Inferior parietal cortex (tissue), 1 donor: Measurements from ENCODE around the gene KRT85.
"Not testable (repeated sequence)": the region's sequence is repeated elsewhere in the genome, so short reads cannot be mapped to it uniquely, and the experiment has no call there.

Experiments used
- DNase-seq: peaks from one replicate; pipeline ENCODE4 v3.0.0-alpha.2; 2016; ENCODE audit errors: extremely low spot score

Gene KRT85

DNA sequence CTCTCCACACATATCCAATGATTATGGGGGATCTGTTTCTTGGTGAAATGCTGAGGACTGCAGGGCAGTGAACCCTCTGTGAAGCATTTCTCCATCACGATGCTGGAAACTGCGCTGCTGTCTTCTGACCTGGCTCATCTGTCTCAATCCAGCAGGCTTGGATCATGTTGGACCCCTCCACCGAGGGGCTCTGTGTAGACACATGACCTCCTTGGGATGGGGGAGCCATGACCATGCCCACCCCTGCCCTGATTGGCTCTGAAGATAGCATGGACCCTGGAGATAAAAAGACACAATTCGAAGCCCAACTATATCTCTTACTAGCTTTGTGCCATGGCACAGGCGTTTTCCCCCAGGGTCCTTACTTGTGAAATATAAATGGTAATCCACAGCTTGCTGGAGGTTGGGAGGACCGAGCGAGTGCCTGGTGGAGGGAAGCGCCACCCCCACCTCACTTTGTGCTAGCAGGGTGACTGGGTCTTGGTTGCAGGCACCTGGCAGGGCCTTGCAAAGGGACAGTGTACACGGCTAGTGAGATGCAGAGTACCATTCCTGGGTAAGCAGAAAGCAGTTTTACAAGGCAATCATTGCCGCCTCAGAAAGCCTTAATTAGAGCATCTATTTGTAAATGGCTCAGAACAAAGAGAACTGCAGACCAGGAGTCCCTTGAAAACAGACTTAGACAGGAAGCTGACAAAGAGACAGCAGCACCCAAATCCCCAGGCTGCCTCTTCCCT, 43.7 kb downstream of the KRT85 start:
- DNase-seq = no peak

DNA sequence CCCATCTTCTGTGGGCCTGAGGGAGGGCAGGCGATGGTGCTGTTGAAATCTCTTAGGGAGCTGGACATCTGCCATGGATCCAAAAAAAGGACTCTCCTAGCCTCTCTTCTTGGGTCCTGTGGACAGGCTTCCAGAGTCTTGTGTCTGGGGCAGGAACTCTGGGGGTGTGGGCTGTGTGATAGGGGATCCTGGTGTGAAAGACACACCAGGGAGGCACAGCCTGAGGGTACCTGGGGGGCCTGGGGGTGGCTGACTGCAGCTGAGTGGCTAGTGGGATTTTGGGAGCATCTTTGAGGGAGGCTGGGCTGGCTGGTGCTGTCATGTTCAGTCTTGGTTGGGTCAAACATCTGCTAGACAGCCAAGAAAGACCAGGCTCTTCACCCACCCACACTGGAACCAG, 44.3 kb downstream of the KRT85 start:
- DNase-seq = no peak

DNA sequence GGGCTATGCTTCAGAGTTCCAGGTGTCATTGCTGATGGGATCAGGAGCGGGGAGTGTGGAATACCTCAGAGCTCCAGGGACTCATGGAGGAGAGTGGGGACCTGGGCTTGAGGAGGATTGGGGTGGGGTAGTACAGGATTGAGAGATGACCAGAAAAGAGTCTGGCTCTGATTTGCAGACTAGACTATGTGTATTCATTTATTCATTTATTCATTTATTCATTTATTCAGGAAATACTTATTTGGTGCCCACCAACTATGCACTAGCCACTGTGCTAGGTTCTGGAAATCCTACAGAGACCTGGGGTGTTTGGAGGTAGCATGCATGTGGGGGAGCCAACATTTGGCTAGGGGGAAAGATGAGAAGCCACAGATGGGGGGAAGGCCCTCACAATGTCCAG, 45.2 kb downstream of the KRT85 start:
- no peak for DNase-seq

DNA sequence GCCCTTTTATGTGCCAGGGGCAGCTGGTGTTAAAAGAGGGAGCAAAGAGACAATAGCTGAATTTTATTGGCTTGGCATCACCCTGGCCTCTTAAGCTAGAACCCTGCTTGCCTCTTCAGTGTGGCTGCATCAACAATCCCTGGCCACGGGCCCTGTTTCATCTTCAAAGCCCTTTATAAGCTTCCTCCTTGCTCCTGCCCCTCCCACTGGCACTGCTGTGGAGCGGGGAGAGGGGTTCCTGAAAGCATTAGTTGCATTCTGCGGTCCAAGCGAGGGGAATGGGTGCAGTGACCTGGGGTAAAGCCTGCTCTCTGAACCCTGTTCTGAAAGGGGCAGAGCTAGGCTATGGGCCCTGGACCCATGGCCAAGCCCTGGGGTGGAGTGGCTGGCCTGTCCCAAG, 45.9 kb downstream of the KRT85 start:
- DNase-seq = no peak

DNA sequence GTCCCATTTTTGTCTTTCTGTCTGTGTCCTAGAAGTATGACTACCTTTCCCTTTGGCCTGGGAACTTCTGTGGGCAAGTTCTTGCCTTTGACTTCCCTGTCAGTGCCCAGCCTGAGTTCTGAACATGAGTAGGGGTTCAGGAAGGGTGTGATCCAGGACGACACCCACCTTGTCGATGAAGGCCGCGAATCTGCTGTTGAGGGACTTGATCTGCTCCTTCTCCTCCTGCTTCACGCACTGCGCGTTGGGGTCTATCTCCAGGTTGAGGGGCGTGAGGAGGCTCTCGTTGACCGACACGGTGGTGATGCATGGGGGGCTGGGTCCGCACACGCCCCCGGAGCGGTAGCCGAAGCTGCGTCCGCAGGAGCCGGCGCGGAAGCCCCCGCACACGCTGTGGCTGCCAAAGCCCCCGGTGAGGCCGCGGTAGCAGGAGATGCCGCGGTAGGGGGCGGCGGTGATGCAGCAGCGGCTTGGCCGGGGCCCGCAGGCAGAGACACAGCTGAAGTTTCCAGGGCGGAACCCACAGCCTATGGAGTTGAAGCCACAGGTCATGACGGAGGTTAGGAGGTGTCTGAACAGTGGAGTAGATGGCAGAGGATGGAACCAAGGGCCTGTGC, 46.4 kb downstream of the KRT85 start, which contains the start of gene KRT83:
TSS of gene KRT83 (minus strand) at position 615 of the 617 bp plus-strand sequence. CDS start at position 552, 63 bp downstream.
- DNase-seq = no peak

DNA sequence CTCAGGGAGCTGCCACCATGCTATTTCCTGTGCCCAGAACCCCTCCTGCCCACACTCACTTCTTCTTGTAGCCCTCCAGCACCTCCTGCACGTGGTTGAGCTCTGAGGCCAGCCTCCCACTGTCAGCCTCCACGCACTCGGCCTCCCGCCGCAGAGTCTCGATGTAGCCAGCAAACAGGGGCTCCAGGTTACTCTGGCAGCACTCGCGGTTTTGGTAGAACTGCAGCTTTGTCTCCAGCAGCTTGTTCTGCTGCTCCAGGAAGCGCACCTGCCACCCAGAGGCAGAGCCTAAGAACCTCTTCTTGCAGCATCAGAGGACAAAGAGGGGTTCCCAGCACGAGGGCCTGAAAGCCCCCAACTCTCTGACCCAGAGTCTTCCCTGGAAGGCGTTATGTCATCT, 48.2 kb downstream of the KRT85 start:
- no peak for DNase-seq

DNA sequence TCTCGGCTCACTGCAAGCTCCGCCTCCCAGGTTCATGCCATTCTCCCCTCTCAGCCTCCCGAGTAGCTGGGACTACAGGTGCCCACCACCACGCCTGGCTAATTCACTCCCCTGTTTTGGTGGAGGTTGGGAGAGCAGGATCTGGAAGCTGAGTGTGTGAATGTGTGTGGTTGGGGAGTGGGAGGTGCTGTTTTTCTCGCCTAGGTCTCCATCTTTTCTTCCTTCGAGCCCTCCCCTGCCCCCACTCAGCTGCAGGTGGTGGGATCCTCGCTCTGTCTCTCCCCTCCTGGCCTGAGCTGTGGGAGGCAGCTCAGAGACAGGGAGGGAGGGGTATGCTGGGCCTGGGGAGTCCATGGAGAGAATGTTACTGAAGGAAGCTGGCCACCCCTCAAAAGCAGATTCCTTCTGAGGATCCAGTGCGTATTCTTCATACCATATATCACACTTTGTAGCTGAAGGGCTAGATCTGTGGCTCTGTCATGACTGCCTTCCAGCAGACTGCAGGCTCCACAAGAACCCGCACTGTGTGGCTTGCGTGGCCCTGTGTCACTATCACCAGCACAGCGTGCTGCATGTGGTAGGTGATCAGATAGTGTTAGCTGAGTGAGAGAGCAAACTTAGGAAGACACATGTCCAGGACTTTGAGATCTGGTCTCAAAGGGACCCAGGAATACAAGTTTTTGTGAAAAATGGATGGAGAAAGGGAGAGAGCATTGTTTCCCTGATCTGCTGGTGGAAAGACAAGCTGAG, 48.9 kb downstream of the KRT85 start:
- no peak for DNase-seq

DNA sequence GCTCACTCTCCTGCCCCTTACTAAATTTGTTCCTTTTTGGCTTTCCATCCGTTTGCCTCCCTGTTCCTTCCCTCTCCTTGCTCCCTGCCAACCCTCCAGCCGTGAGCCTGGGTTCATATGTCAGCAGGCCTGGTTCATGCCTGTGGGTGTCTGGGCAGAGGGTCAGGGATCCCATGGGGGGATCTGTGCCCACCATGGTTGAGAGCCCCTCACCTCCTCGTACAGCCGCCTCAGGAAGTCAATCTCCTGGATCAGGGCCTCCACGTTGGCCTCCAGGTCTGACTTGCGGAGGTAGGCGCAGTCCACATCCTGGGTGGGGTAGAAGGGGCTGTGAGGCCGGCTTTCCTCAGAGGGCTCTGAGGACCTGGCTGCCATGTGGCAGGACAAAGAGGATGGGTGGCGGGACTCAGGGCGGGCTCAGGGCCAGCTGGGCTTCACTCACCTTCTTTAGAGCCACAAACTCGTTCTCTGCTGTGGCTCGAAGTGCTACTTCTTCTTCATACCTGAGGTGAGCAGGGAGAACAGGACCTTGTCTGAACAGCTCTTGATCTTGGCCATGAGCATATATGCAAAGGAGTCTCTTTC, 49.7 kb downstream of the KRT85 start:
- DNase-seq = no peak

DNA sequence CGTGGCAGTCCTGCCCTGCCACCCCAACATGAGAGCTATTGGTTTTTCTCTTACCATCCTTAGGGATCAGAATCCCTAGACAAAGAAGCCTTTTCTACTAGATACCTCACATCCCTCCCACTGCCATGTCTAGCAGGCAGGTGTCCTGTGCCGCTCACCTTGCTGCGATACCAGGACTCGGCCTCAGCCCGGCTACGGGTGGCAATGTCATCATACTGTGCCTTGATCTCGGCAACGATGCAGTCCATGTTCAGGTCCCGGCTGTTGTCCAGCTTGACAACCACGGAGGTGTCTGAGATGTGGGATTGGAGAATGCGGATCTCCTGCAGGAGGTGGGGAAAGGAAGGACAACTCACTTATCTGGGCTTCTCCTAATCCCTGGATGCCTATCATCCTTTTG, 50.6 kb downstream of the KRT85 start:
- DNase-seq = no peak

DNA sequence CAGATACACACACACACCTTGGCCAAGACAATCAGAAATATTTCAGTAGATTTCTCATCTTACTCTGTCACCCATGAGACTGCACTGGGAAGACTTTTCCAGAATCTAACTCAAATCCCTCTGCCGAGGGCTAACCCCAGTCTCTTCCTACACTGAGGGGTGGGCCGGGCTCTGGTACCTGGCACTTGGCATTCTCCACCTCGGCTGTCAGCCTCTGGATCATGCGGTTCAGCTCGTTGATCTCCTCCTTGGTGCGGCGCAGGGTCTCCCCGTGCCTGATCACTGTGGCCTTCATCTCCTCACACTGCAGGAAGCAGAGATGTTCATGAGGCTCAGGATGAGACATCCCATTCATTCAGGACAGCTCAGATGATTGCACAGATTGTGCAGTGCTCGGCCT, 51.0 kb downstream of the KRT85 start:
- no peak for DNase-seq

DNA sequence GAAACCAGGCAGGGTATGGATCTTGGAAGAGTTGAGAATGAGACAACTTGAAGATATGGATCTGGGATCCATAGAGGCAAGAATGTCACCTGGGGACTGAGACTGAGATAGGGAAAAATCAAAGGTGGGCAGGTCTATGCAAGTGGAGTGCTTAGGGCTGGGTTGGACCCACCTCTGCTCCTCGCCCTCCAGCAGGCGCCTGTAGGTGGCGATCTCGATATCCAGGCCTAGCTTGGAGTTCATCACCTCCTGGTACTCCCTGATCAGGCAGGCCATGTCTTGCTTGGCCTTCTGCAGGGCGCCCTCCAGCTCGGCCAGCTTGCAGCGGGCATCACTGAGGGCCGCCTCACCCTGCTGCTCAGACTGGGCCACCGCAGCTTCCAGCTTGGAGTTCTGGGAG, 51.6 kb downstream of the KRT85 start:
- not testable (repeated sequence) for DNase-seq

DNA sequence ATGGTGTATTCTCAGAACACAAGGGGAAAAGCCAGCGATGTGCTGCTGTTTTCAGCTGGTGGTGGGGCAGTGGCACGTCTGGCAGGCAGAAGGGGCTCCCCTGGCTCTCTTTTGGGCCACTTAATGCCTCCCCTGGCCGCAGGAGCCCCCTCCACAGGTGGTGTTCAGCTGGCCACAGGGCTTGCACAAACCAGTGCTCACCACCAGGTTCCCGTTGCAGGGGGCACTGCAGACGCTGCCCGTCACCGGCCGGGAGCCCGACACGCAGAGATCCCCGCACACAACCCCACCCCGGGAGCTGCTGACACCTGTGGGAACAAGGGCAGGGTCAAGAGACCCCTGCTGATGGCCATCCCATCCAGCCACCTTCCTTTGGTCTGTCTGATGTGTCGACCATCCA, 52.8 kb downstream of the KRT85 start:
- DNase-seq = no peak

DNA sequence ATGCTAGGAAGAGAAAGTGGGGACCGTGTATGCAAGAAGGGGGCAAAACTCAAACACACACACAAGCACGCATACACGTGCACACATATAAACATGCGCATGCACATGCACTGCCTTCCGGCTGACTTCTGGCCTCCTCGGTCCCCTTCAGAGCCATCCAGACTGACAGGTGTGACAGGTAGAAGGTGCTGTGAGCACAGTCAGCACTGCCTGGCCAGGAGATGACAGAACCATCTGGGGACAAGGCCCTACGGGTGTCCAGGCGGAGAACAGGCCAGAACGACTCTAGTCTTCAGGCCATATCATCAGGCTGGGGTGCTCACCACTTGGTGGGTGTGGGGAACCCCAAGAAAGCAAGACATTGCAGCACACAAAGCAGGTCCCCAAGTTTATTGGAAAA, 53.4 kb downstream of the KRT85 start:
- no peak for DNase-seq

DNA sequence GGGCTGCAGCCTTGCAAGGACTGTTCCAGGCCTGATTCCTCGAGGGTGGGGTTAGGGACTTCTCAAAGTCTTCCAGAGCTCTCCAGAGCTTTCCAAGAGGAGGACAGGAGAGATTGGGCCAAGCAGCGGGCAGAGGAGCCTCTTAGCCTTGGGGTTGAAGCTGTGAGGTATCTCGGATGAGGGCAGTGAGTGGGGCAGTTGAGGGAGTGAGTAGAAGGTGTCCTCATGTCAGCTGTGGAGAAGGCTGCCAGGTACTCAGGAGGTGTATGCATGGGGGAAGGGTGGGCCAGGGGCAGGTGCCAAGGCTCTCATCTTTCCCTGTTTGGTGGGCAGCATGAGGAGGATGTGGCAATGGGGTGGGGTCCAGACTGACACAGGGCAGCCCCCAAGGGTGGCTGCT, 53.8 kb downstream of the KRT85 start:
- no peak for DNase-seq

DNA sequence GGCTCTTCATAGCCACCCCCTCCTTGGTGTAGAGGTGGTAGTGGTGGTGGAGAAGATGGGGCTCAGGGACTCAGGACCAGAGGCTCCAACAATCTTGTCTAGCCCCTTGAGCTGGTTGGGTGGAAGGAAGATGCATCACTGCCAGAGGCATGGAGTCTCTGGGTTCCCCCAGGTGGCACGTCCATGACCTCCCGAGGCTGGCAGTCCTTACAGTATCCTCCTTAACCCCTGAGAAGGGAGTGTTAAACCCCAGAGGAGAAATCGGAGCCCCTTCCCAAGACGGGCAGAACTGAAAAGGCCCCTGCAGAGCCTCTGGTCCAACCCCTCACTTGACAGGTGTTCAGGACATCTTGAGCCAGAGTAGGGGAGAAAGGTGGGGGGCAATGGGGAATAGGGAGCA, 55.2 kb downstream of the KRT85 start:
- DNase-seq = no peak

DNA sequence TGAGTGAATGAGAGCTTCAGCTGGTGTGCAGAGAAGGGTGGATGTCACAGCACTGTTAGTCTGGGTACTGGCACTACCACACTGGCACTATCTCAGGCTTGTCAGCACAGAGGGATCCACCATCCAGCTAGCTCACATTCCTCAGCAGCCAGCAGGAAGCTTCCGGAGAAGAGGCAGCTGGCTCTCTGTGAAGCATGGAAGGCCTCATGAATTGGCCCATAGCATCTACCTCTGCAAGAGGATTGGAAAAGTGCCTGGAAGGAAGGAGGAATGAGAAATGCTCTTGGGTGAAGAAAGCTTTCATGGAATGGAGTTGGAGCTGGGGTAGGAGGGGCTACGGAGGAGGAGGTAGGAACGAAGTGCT, 56.0 kb downstream of the KRT85 start:
- no peak for DNase-seq

DNA sequence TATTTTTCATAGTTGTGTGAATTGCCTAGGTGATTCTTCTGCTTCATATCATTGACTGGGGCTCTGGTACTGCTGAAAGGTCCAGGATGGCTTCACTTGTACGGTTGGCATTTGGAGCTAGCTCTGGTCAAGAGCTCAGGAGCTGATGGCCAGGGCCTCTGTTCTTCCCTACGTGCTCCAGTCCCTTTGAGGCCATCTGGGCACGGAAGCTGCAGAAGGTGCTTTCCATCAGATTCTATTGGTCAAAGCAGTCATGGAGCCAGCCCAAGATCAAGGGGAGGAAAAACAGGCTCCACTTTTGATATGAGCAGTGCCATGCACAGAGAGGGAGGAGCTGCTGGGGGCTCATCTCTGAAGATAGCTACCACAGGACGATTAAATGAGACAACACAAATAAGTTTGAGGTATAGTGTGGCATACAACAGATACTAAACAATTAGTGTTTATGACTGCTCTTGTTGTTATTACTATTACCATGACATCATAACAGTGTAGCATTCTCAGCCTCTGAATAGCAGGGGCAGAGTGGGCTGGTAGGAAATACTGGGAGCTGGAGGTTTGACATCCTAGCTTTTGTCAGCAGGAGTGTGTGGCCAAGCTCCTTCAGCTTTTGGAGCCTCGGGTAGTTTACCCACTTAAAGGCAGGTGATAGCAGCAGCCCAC, 56.5 kb downstream of the KRT85 start:
- DNase-seq = no peak
